H1 (cell line): ENCODE data around the gene USH2A. TPM values are rescaled to one million over a fixed set of nuclear protein-coding genes. Genes with fewer than 3 reads are reported as not detected.

Experiments used
- CTCF ChIA-PET: fragments of 300-600 bp; sonication (Branson Sonifier 250); formaldehyde crosslinking; loops from one replicate; lab custom pipeline; 2021; ENCODE audit not compliant: partially characterized antibody; lab: Charles Lee
- POLR2A ChIA-PET: fragments of 300-600 bp; sonication (Branson Sonifier 250); formaldehyde crosslinking; loops from one replicate; lab custom pipeline; 2021; ENCODE audit warnings: inconsistent platforms; ENCODE audit not compliant: partially characterized antibody; lab: Charles Lee
- DNase-seq, 2 experiments: peaks; one replicate each; pipeline versions ENCODE4 v3.0.0 to v3.0.0-alpha.2; 2010 to 2022; ENCODE audit warnings: low spot score in 2 of 2, low read depth in 1 of 2, mixed read lengths in 1 of 2
- FAIRE-seq: peaks from 2 replicates; lab custom pipeline; 2011; peaks lifted over from hg19 to GRCh38; lab: Jason Lieb, UNC
- H2AFZ ChIP-seq: 2 replicates; pipeline ENCODE4 v1.8.1; 2012; ENCODE audit warnings: low read length, inconsistent platforms
- H2AK5ac ChIP-seq: 2 replicates; pipeline ENCODE4 v1.6.1; 2013; ENCODE audit warnings: low read depth, low read length
- H2BK120ac ChIP-seq: replicated peaks from 2 replicates; pipeline ENCODE3; 2013; ENCODE audit warnings: low read depth, low read length, inconsistent platforms
- H2BK12ac ChIP-seq: 2 replicates; pipeline ENCODE4 v1.6.1; 2013; ENCODE audit warnings: low read depth, low read length
- H2BK15ac ChIP-seq: 2 replicates; pipeline ENCODE4 v1.6.1; 2013; ENCODE audit warnings: low read length
- H2BK20ac ChIP-seq: 2 replicates; pipeline ENCODE4 v1.6.1; 2013; ENCODE audit warnings: low read length
- H2BK5ac ChIP-seq: 2 replicates; pipeline ENCODE4 v1.6.1; 2013; ENCODE audit warnings: low read depth, low read length
- H3K14ac ChIP-seq: 2 replicates; pipeline ENCODE4 v1.6.1; 2013; ENCODE audit warnings: inconsistent platforms; ENCODE audit not compliant: insufficient read length
- H3K18ac ChIP-seq: 2 replicates; pipeline ENCODE4 v1.6.1; 2013; ENCODE audit warnings: low read length; ENCODE audit errors: extremely low read depth
- H3K23ac ChIP-seq: 2 replicates; pipeline ENCODE4 v1.6.1; 2013; ENCODE audit warnings: inconsistent platforms; ENCODE audit not compliant: insufficient read length
- H3K23me2 ChIP-seq: 2 replicates; pipeline ENCODE4 v1.6.1; 2013; ENCODE audit warnings: low read depth, low read length
- H3K27ac ChIP-seq: 2 replicates; pipeline ENCODE4 v1.6.1; 2011; ENCODE audit warnings: low read depth, low read length, inconsistent platforms
- H3K27me3 ChIP-seq, 4 experiments: replicated peaks in 1 of 4; 1 replicate in 1 of 4; 2 replicates in 3 of 4; pipeline versions ENCODE4 v1.6.1 to v1.8.1; 2011 to 2013; ENCODE audit warnings: low read length in 3 of 4, mild to moderate bottlenecking in 3 of 4, inconsistent platforms in 2 of 4, mixed read lengths in 2 of 4, moderate library complexity in 1 of 4; ENCODE audit not compliant: control insufficient read depth in 3 of 4, insufficient read depth in 3 of 4; ENCODE audit errors: extremely low read depth in 1 of 4
- H3K36me3 ChIP-seq, 4 experiments: 2 replicates each; pipeline versions ENCODE4 v1.6.1 to v1.8.1; 2011 to 2013; ENCODE audit warnings: mild to moderate bottlenecking in 4 of 4, low read length in 3 of 4, moderate library complexity in 2 of 4, control low read depth in 1 of 4, inconsistent platforms in 1 of 4; ENCODE audit not compliant: insufficient read depth in 4 of 4, control insufficient read depth in 2 of 4
- H3K4ac ChIP-seq: replicated peaks from 2 replicates; pipeline ENCODE3; 2013; ENCODE audit warnings: low read length, low read depth, mixed read lengths, inconsistent platforms; ENCODE audit not compliant: insufficient read length
- H3K4me1 ChIP-seq, 4 experiments: replicated peaks in 1 of 4; 1 replicate in 1 of 4; 2 replicates in 3 of 4; pipeline versions ENCODE4 v1.6.1 to v1.8.1; 2011 to 2013; ENCODE audit warnings: low read length in 3 of 4, inconsistent platforms in 2 of 4, mixed read lengths in 1 of 4; ENCODE audit not compliant: insufficient read depth in 4 of 4, control insufficient read depth in 3 of 4
- H3K4me2 ChIP-seq, 2 experiments: 2 replicates each; pipeline versions ENCODE4 v1.6.1 to v1.8.1; 2011 to 2013; ENCODE audit warnings: low read depth in 2 of 2, low read length in 2 of 2, control low read depth in 1 of 2, inconsistent platforms in 1 of 2, mild to moderate bottlenecking in 1 of 2; ENCODE audit not compliant: insufficient read depth in 1 of 2
- H3K4me3 ChIP-seq, 4 experiments: fragments of 200-600, 300-600 bp in 1 of 4; sonication (generic), shearing (Covaris generic), sonication (Bioruptor Twin) in 1 of 4; 2 replicates each; pipeline versions ENCODE4 v1.5.1 to v1.8.1; 2011 to 2016; ENCODE audit warnings: low read length in 4 of 4, low read depth in 3 of 4, control low read depth in 2 of 4, inconsistent platforms in 2 of 4, mild to moderate bottlenecking in 2 of 4, mixed read lengths in 1 of 4, moderate library complexity in 1 of 4; ENCODE audit not compliant: insufficient read depth in 2 of 4; ENCODE audit errors: extremely low read depth in 1 of 4
- H3K56ac ChIP-seq: replicated peaks from 2 replicates; pipeline ENCODE3; 2013; ENCODE audit warnings: low read depth, mild to moderate bottlenecking, mixed read lengths, low read length, inconsistent platforms; ENCODE audit not compliant: insufficient read length
- H3K79me1 ChIP-seq: 2 replicates; pipeline ENCODE4 v1.6.1; 2013; ENCODE audit warnings: low read depth, low read length, control low read depth
- H3K79me2 ChIP-seq, 2 experiments: 2 replicates each; pipeline versions ENCODE4 v1.6.1 to v1.8.1; 2012 to 2013; ENCODE audit warnings: low read length in 2 of 2, mild to moderate bottlenecking in 2 of 2, inconsistent platforms in 1 of 2; ENCODE audit not compliant: insufficient read depth in 2 of 2, control insufficient read depth in 1 of 2
- H3K9ac ChIP-seq, 4 experiments: replicated peaks in 1 of 4; 1 replicate in 1 of 4; 2 replicates in 3 of 4; pipeline versions ENCODE4 v1.6.1 to v1.8.1; 2011 to 2013; ENCODE audit warnings: low read depth in 3 of 4, low read length in 3 of 4, control low read depth in 2 of 4, mild to moderate bottlenecking in 2 of 4, moderate library complexity in 2 of 4, inconsistent platforms in 1 of 4; ENCODE audit errors: extremely low read depth in 1 of 4
- H3K9me3 ChIP-seq, 2 experiments: 2 replicates each; pipeline versions ENCODE4 v1.6.1 to v1.8.1; 2012 to 2013; ENCODE audit warnings: mild to moderate bottlenecking in 2 of 2, moderate library complexity in 2 of 2, control low read depth in 1 of 2, inconsistent platforms in 1 of 2, low read depth in 1 of 2, low read length in 1 of 2, mixed read lengths in 1 of 2; ENCODE audit not compliant: insufficient read depth in 2 of 2
- H4K20me1 ChIP-seq, 2 experiments: replicated peaks in 1 of 2; 2 replicates each; pipeline versions ENCODE3 to v1.8.1; 2011 to 2013; ENCODE audit warnings: inconsistent platforms in 2 of 2, low read length in 2 of 2, mild to moderate bottlenecking in 1 of 2; ENCODE audit not compliant: insufficient read depth in 2 of 2, control insufficient read depth in 1 of 2
- H4K5ac ChIP-seq: 2 replicates; pipeline ENCODE4 v1.6.1; 2013; ENCODE audit warnings: low read length, low read depth, mixed read lengths, inconsistent platforms; ENCODE audit not compliant: insufficient read length
- H4K8ac ChIP-seq: 2 replicates; pipeline ENCODE4 v1.8.0; 2013; ENCODE audit warnings: mild to moderate bottlenecking, moderate library complexity, low read length, inconsistent platforms; ENCODE audit not compliant: insufficient read depth; ENCODE audit errors: extremely low read depth
- H4K91ac ChIP-seq: replicated peaks from 2 replicates; pipeline ENCODE3; 2013; ENCODE audit warnings: low read length, mixed read lengths, inconsistent platforms; ENCODE audit not compliant: insufficient read length
- CBX8 ChIP-seq: fragments of 300-800, 300-1000 bp; sonication (generic); IDR thresholded peaks from 2 replicates; pipeline ENCODE4 v1.7.1; 2016; ENCODE audit warnings: low read depth, low read length, borderline replicate concordance
- CEBPB ChIP-seq: IDR thresholded peaks from 2 replicates; pipeline ENCODE4 v1.6.1; 2012; ENCODE audit warnings: low read depth, low read length
- CHD1 ChIP-seq: IDR thresholded peaks from 2 replicates; pipeline ENCODE4 v1.6.1; 2012; ENCODE audit warnings: low read depth, low read length, improper control_type of control experiment
- CTCF ChIP-seq, 3 experiments: IDR thresholded peaks; 1 replicate in 2 of 3; 2 replicates in 1 of 3; pipeline versions ENCODE4 v1.5.1 to v1.6.1; 2011; ENCODE audit warnings: low read length in 3 of 3, mild to moderate bottlenecking in 3 of 3, inconsistent platforms in 2 of 3, low read depth in 1 of 3, moderate library complexity in 1 of 3; ENCODE audit not compliant: insufficient read depth in 1 of 3; ENCODE audit errors: control extremely low read depth in 1 of 3
- GABPA ChIP-seq: IDR thresholded peaks from 2 replicates; pipeline ENCODE4 v1.6.1; 2011; ENCODE audit warnings: mild to moderate bottlenecking, low read length, moderate library complexity, borderline replicate concordance; ENCODE audit not compliant: insufficient read depth
- GTF2F1 ChIP-seq: IDR thresholded peaks from 2 replicates; pipeline ENCODE4 v1.6.1; 2012; ENCODE audit warnings: low read depth, low read length, improper control_type of control experiment, borderline replicate concordance
- JUN ChIP-seq: IDR thresholded peaks from 2 replicates; pipeline ENCODE4 v1.6.1; 2011; ENCODE audit warnings: low read depth, mild to moderate bottlenecking, improper control_type of control experiment, low read length
- MAFK ChIP-seq: IDR thresholded peaks from 2 replicates; pipeline ENCODE4 v1.6.1; 2012; ENCODE audit warnings: low read depth, mild to moderate bottlenecking, improper control_type of control experiment, low read length
- NANOG ChIP-seq: IDR thresholded peaks from 2 replicates; pipeline ENCODE4 v1.6.1; 2011; ENCODE audit warnings: low read length, low read depth, mild to moderate bottlenecking, inconsistent platforms; ENCODE audit not compliant: insufficient read depth, poor library complexity, severe bottlenecking
- POLR2AphosphoS5 ChIP-seq: IDR thresholded peaks from 2 replicates; pipeline ENCODE4 v1.6.1; 2011; ENCODE audit warnings: low read depth, low read length
- POU5F1 ChIP-seq: IDR thresholded peaks from 2 replicates; pipeline ENCODE4 v1.6.1; 2011; ENCODE audit warnings: low read depth, mild to moderate bottlenecking, low read length, moderate library complexity
- SIN3A ChIP-seq, 2 experiments: IDR thresholded peaks in 1 of 2; conservative IDR thresholded peaks in 1 of 2; 2 replicates each; pipeline ENCODE4 v1.6.1; 2011 to 2012; ENCODE audit warnings: low read length in 2 of 2, improper control_type of control experiment in 1 of 2, low read depth in 1 of 2, mild to moderate bottlenecking in 1 of 2
- YY1 ChIP-seq: IDR thresholded peaks from 2 replicates; pipeline ENCODE4 v1.6.1; 2011; ENCODE audit warnings: low read depth, mild to moderate bottlenecking, low read length
- WGBS, 2 experiments: shearing (Covaris generic) in 1 of 2; methylation state at CpG; one replicate each; pipeline versions ENCODE4 v1.1.6 to v1.1.7; 2013 to 2015; ENCODE audit warnings: low lambda C conversion rate in 2 of 2, mixed read lengths in 2 of 2, inconsistent platforms in 1 of 2, low coverage in 1 of 2, missing lambda C conversion rate in 1 of 2; ENCODE audit not compliant: insufficient replicate concordance in 2 of 2, insufficient coverage in 1 of 2, insufficient read length in 1 of 2; ENCODE audit errors: extremely low coverage in 1 of 2, missing lambda C conversion rate in 1 of 2; 5-methylcytosine and 5-hydroxymethylcytosine counted together
- polyA plus RNA-seq, 7 experiments: library from polyadenylated mRNA; depleted of rRNA in 3 of 7; stranded (reverse) in 5 of 7; unstranded in 2 of 7; fragments of >200 nt in 5 of 7; fragments of 200-250 nt in 2 of 7; gene quantifications; 1 replicate in 5 of 7; 2 replicates in 1 of 7; 4 replicates in 1 of 7; pipeline versions ENCODE4 v1.2.1 to v1.2.3, GENCODE V29; 2011 to 2013; ENCODE audit warnings: missing spikeins in 2 of 7, mixed read lengths in 2 of 7
- total RNA-seq: library from RNA; stranded (reverse); fragmentation: NEBNext Ultra II Directional; extraction: Animal tissue kit (Norgen Biotek cat#: 25700); gene quantifications from 2 replicates; pipeline ENCODE4 v1.2.1, GENCODE V29; 2021

USH2A gene
- total and polyA plus RNA-seq, 2 of the 8 experiments (the other 6 are each of a cell fraction or from before 2014, with no cell fraction given): 0.02 to 0.17 TPM

- Histone ChIP-seq H3K23ac (no peak overlapping the region), H3K79me2 (no peaks in the 10 kb centered on the region), H2BK20ac (no peak overlapping the region), H3K27me3 (no peaks in the 10 kb centered on the region), H3K4me2 (no peak overlapping the region), H3K79me1 (no peaks in the 10 kb centered on the region), H3K9me3 (no peaks in the 10 kb centered on the region), H3K56ac (no peak overlapping the region), H3K14ac (no peak overlapping the region), H4K20me1 (no peaks in the 10 kb centered on the region), H3K4me1 (no peaks in the 10 kb centered on the region), H2BK12ac (no peak overlapping the region), H4K91ac (no peak overlapping the region), H4K8ac (no peak overlapping the region), H3K23me2 (no peaks in the 10 kb centered on the region), H3K4me3 (no peak overlapping the region), H2BK120ac (no peak overlapping the region), H3K18ac (no peak overlapping the region), H2AK5ac (no peak overlapping the region), H3K36me3 (no peaks in the 10 kb centered on the region), H4K5ac (no peak overlapping the region), H3K9ac (no peak overlapping the region), H3K4ac (no peak overlapping the region), H2AFZ (no peak overlapping the region), H2BK5ac (no peak overlapping the region), H3K27ac (no peak overlapping the region), H2BK15ac (no peak overlapping the region)
- FAIRE-seq: no peak
- CTCF ChIA-PET: no interaction called here
- POLR2A ChIA-PET: no interaction called here
- WGBS, 2 experiments: 90% methylated on average over 4 of the region's 4 CpGs; no CpG with 5 or more reads in 1 of the 2 experiments
- no peak for DNase-seq
- TF ChIP-seq POU5F1 (no peak), CHD1 (no peak), CBX8 (no peak), JUN (no peak), YY1 (no peak), SIN3A (conservative IDR thresholded peaks at IDR 0.05 in 1 of 2, IDR thresholded peaks at IDR 0.05 in 1 of 2; ENCODE audit: low read depth in 1 of 2, low read length in 2 of 2) (no peak), POLR2AphosphoS5 (no peak), NANOG (no peak), MAFK (no peak), GABPA (no peak), CEBPB (no peak), GTF2F1 (no peak), CTCF (IDR thresholded peaks at IDR 0.05; ENCODE audit: control extremely low read depth in 1 of 3, insufficient read depth in 1 of 3, low read depth in 1 of 3, low read length in 3 of 3) (no peak)
Measured at GRCh38 chr1:216046336-216046735, 376.9 kb downstream of the USH2A start.
